GM18909 (cell line): ENCODE measurements around the gene SAA4.
"Not testable (repeated sequence)": the region's sequence is repeated elsewhere in the genome, so short reads cannot be mapped to it uniquely, and the experiment has no call there.

ENCODE experiments used
- ATAC-seq: cut with Tn5 transposase; IDR thresholded peaks from one replicate; pipeline ENCODE4 v1.9.1; 2021; ENCODE audit warnings: mild to moderate bottlenecking; ENCODE audit not compliant: unreplicated experiment, poor library complexity

Gene SAA4

GRCh38 chr11:18196532-18196931, 40.1 kb downstream of the SAA4 start:
- ATAC-seq, result no peak

GRCh38 chr11:18193010-18193409, 43.6 kb downstream of the SAA4 start:
- ATAC-seq, result no peak

DNA sequence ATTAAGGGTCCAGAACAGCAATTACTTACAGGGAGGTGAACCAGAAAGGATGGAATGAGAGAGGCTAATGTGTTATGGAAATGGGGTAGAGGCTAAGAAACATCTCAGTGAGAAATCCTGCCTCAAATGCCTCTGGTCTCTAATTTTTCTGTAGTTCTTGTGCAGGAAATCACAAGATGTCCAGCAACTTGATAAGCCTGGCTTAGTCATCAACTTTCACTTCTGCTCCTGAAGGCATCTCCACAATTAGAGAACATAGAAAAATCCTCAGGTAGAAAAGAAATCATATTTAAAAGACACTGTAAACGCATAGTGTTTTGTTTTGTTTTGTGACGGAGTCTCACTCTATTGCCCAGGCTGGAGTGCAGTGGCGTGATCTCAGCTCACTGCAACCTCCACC, 45.2 kb downstream of the SAA4 start:
- no peak for ATAC-seq

DNA sequence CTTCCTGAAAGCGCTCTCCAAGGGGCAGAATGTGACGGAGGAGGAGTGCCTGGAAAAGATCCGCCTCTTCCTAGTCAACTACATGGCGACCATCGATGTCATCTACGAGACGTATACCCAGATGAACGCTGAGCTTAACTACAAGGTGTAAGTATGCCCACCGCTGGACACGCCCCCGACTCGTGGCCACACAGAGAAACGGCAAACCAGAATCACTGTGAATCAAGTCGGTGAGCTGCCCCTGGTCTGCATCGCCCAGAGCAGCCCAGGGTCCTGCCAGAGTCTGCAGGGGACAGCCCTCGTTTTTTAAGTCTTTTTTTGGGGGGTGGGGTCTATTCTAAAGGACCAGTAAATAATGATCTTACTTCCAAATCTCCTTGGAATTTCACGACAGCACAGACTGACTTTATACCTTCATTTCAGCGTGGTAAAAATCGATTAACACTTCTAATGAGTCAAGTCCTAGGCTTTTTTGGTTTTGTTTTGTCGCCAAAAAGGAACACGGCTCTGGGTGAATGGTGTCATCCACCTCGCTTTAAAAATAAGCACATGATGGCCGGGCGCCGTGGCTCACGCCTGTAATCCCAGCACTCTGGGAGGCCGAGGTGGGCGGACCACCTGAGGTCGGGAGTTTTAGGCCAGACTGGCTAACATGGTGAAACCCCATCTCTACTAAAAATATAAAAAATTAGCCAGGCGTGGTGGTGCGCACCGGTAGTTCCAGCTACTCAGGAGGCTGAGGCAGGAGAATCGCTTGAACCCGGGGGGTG, 46.9 kb downstream of the SAA4 start:
- not testable (repeated sequence) for ATAC-seq

DNA sequence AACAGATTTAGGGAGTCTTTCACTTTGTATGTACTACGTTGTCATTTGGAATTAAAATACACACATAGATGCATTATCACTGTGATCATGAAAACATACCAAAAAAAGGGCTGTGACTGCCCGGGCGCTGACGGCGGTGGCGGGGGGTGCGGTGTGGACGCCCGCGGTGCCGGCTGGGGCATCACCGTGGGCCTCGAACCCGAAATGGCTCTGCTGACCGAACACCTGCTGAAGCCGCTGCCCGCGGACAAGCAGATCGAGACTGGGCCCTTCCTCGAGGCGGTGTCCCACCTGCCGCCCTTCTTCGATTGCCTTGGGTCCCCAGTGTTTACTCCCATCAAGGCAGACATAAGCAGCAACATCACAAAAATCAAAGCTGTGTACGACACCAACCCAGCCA, 47.8 kb downstream of the SAA4 start:
- ATAC-seq, result no peak
